ENCODE data around the gene VPS13C.

The VPS13C gene

DNA sequence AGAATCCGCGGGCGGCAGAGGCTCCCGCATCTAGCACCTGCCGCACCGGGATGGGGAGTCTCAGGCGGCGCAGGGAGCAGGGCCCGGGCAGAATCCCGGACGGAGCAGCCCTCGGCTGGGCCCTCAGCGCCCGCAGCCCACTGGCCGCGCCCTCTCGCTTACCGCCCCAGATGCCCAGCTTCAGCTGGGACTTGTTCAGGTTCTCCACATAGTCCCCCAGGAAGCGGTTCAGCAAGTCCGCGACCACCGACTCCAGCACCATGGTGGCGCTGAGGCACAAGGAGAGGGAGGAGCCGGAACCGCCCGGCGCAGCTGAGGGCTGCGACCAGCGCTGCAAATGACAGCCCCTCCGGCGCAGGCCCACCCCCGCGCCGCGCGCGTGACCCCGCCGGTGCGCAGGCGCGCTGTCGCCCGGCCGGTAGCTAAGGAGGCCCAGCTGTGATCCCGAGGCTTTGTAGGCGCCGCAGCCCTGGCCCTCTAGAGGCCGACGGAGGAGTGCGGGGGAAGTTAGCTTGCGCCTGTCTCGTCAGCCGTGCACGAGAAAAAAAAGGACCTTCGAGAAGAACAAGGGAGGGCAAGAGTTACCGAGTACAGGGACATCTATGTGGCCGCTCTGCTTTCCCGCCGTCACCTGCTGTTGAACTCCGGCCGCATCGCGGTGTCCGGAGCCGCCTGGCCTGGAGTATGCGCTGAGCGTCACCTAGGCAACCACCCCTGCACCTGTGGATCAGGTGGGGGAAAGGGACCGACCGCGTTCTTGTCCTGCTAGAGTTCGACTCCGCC lies at the start of gene VPS13C:
Gene VPS13C, minus strand, starts transcription at position 335 of the 783 bp plus-strand sequence. Its CDS starts 73 bp downstream, at position 262.
- in situ Hi-C loops (cut with MboI; ENCODE audit: low sequenced_read_pairs), result no loop called here

- in situ Hi-C loops (cut with MboI; ENCODE audit: low sequenced_read_pairs), result no loop called here
These were observed 49.2 kb upstream of the VPS13C start for GRCh38 chr15:62109437-62109836.

DNA sequence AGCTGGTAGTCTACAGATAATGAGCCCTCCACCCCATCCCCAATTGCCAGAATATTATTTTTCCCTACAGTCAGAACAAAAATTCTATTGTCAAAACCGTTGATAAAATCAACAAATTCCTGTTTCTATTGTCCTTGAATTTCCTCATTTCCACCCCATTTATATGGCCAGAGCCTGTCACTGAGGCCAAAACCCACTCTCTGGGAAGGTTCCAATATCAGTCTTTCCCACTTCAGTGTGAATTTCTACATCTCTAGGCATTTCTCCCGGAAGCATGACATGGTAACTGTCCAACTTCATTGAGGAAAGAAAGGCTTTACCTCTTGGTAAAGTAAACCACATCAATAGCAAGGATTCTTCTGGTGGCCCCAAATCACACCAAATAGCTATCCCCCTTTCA lies 48.2 kb upstream of the VPS13C start:
- in situ Hi-C loops (cut with MboI; ENCODE audit: low sequenced_read_pairs), result no loop called here

DNA sequence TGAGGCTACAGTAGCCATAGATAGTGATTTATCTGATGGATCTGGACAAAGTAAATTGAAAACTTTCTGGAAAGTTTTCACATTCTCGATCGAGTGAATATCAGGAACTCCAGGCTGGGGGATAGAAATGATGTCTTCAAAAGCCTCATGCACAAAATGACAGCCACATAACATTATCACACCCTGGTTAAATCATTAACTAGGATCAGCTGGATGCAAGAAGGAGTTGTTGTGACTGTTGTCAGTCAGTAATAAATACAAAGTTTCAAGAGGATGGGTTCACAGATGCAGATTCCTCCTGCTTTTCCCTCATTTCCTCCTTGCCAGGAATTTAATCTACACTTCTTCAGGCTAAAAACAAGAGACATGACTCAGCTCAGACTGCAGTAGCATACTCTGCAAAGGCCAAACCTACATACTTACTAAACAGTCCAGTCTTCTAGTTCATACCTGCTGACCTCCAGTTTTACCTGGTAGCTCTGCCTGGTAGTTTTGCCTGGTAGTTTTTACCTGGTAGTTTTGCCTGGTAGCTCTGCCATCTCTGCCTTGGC lies 47.4 kb upstream of the VPS13C start:
- in situ Hi-C loops (cut with MboI; ENCODE audit: low sequenced_read_pairs), result no loop called here

GRCh38 chr15:62106096-62106495 lies 45.8 kb upstream of the VPS13C start:
- in situ Hi-C loops (cut with MboI; ENCODE audit: low sequenced_read_pairs), result no loop called here

- in situ Hi-C loops (cut with MboI; ENCODE audit: low sequenced_read_pairs), result no loop called here
These were observed 45.0 kb upstream of the VPS13C start for GRCh38 chr15:62105266-62105665.

DNA sequence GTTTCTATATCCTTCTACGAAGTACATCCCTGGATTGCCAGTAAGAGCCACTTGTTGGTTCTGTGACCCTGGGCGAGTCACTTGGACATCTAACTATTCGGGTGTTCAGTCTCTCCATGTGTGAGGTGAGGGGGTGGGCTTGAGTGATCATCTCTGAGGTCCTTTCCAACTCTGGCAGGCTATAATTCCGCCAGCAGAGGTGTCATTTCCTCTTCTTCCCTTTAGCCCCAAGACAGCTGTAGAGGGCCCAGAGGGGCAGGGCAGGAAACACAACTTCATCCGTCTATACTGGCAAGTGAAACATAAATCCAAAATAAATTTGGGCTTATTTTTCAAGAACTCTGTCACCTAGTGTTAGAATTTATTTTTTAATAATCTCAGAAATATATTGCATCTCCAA lies 44.6 kb upstream of the VPS13C start:
- in situ Hi-C loops (cut with MboI; ENCODE audit: low sequenced_read_pairs), result no loop called here

GRCh38 chr15:62104401-62104800 lies 44.2 kb upstream of the VPS13C start:
- in situ Hi-C loops (cut with MboI; ENCODE audit: low sequenced_read_pairs), result no loop called here

DNA sequence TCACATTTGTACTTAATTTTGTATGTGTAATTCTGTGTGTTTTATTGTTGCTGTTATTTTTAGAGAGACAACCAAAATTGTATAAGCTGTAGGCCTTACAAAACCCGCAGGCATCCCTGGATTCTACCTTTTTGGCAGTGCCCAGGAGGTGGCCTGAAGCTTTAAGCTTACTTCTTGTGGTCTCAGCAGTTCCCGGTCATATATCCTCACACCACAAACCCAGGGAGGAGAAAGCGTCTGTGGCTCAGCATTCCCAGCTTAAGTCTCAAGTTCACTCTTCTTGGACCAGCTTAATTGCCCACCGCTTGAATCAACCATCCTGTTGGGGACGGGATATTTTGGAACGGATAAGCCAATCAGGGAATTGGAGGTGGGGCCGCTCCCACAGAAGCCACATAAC lies 43.2 kb upstream of the VPS13C start:
- in situ Hi-C loops (cut with MboI; ENCODE audit: low sequenced_read_pairs), result no loop called here

DNA sequence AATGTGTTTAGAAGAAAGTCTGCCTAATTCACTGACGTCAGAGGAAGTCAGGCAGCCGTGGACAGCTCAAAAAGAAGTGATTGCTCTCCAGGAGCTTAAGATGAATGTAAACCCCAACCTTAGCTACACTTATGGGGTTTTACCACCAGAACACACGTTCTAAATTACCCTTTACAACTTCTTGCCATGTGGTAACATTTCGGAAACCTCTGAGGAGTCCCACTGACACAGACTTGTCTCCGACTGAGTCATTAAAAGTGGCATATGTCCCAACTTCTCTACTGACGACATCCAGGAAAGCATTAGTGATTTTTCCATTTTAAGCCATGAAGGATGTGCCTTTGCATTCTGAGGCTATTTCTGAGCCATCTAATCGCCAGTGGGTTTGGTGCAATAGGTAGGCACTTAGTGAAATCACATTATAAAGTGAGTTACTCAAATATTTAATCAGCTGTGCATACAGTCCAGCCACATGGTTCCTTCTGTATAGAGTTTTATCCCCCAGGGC lies 38.9 kb upstream of the VPS13C start:
- in situ Hi-C loops (cut with MboI; ENCODE audit: low sequenced_read_pairs), result no loop called here

- in situ Hi-C loops (cut with MboI; ENCODE audit: low sequenced_read_pairs), result no loop called here
These were observed 34.1 kb upstream of the VPS13C start for GRCh38 chr15:62094388-62094787.

DNA sequence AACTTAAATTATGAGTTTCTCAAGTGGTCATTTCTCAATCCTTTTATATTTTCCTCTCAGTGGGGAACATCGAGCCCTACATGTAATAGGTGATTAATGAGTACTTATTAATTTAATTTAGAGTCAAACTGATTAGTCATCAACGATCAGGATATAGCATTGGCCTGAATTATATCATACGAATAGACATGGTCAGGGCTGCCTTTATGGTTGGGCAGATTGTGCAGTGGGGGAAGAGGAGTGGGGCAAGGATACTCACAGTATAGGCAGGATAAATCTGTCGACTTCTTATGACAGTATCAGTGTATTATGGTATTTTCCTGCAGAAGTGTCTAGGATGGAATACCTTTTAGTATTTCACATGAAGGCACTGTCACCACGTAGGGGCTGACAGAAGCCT lies 33.6 kb upstream of the VPS13C start:
- in situ Hi-C loops (cut with MboI; ENCODE audit: low sequenced_read_pairs), result no loop called here

DNA sequence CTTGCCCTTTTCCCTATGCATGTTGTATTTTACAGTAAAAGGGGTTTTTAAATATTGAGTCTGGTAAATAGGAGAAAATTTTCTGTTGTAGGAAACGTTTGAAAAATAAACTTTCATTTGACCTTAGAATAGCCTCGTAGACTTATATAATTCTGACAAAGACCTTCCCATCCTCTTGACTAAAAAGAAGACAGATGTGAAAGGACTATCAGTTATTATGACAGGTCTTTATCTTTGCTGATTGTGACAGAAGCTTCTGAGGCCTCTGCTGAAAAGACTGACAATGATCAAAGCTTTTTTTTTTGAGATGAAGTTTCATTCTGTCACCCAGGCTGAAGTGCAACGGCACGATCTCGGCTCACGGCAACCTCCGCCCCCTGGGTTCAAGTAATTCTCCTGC lies 30.7 kb upstream of the VPS13C start:
- in situ Hi-C loops (cut with MboI; ENCODE audit: low sequenced_read_pairs), result no loop called here

- in situ Hi-C loops (cut with MboI; ENCODE audit: low sequenced_read_pairs), result no loop called here
These were observed 29.4 kb upstream of the VPS13C start for GRCh38 chr15:62089616-62090015.

DNA sequence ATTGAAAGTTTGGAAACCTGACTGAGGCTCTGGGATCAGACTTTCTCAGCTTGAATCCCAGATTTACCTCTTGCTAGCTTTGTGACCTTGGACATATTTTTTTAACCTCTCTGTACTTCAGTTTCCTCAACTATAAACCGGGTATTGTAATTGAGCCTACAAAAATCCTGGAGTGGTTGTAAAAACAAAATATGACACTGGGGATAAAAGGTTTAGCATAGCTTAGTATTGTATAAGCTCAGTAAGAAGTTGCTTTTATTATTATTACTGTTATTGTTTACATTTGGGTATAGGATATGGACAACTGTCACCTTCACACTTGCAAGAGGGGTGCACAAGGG lies 28.1 kb upstream of the VPS13C start:
- in situ Hi-C loops (cut with MboI; ENCODE audit: low sequenced_read_pairs), result no loop called here

DNA sequence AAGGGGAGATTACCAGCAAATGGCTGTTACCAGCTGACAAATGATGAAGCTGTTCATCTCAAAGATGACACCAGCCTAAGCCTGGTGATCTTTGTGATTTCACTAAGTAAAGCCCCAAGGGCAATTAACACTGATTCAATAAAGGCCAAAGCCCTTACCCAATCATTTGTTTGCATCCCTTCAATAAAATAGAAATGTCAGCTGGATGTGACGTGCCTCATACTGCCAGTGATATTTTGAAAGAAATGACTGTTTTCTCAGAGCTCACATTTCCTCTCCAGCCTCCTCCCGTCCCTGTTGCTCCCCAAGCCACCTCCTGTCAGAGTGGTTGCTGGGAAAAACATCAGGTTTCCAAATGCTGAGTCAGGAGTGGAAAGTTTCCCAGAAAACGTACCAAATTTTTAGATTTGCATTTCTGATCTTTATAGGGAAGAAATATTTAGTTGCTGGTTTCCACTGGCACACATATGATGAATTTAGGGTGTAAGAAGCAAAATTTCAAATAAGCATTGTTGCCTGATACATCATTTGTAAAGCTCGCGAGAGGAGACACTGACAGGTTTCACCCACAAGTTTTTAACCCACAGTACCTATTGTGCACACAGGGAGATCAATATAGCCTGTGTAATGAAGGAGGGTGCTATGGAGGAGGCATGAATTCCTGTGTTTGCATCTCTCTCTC lies 27.6 kb upstream of the VPS13C start:
- in situ Hi-C loops (cut with MboI; ENCODE audit: low sequenced_read_pairs), result no loop called here

DNA sequence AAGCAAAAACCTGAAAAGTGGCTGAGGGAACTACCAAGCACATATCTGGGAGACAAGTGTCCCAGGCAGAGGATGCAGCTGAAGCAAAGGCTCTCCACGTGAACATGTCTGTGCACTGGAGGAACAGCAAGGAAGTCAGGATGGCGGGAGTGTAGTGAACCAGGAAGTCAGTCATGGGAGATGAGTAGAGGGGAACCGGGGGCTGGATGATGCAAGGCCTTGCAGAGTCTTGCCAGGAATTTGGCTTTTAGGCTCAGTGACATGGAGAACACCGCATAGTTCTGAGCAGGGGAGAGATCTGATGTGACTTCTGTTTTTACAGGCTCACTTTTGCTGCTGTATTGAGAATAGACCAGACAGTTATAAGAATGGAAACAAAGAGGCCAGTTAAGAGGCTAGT lies 25.5 kb upstream of the VPS13C start:
- in situ Hi-C loops (cut with MboI; ENCODE audit: low sequenced_read_pairs), result no loop called here

DNA sequence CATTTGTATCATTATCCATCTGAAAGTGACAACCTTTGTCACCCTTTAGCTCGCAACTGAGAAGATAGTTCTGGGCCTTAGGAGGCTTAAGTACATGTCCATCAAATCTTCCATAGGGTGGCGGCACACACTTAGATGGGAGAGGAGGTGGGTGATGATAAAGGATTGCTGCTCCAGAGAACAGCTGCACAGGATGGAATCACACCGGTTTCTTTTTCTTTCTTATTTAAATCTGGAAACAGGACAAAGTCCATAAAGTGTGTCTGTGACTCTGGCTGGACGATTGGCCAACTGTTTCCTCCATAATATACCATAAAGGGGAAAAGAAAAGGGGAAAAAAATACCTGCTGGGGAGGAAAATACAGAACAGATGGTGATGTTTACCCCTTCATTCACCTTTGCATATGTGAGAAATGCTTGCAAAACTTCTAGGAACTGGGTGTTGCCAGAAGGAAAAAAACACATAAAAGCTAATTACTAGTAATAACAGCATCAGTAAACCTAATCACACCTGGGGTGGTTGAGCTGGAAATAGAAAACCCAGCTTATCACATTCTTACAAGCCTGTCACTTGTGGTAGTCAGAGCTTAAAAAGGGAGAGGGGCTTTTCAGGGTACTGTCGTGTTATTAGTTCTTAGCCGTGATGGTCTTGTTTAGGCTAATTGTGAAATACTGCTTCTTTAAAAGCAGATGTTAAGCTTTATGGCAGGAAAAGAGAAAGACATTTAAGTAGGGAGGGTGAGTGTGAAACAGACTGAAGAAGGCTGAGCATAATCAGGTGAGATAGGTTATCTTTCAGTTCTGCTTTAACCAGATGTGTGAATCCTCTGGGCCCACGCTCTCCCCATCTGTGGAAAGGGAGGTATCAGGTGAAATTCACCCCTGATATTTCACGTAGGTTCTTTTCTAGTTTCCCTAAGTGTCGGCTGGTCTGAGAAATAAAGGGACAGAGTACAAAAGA lies 23.2 kb upstream of the VPS13C start:
- in situ Hi-C loops (cut with MboI; ENCODE audit: low sequenced_read_pairs), result no loop called here

DNA sequence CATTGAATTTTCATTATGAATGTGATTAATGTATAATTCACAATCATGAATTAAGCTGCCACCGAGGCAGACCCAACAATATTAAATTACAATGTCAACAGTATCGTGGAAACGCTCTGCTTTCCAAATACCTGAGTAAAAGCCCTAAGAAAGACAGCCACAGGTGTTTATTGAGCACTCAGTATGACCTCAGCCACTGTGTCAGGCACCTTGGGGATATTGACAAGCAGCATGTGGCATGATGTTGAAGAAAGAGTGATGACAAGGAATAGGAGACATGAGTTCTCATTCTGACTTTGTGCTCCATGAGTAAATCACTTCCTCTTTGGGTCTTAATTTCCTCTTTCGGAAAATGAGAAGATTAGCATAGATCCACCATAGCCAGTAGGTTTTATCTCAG lies 19.3 kb upstream of the VPS13C start:
- in situ Hi-C loops (cut with MboI; ENCODE audit: low sequenced_read_pairs), result no loop called here

GRCh38 chr15:62075595-62076277 lies 15.5 kb upstream of the VPS13C start:
- in situ Hi-C loops (cut with MboI; ENCODE audit: low sequenced_read_pairs), result no loop called here

Data from hTERT RPE-1 (cell line).